Right cardiac atrium (tissue), 5 donors: ENCODE data around the gene EPC2. TPM values are rescaled to one million over a fixed set of nuclear protein-coding genes. Genes with fewer than 3 reads are reported as not detected.
A peak's percentile ranks its signal among the peaks of the same experiment; 100 is the strongest.

Source experiments
- ATAC-seq, 2 donors: fragments of 200-7000 bp; cut with Tn5 transposase; one replicate each; pipeline versions ENCODE4 v1.8.0 to v1.9.1; 2020; ENCODE audit warnings: moderate library complexity in 2 of 2, mild to moderate bottlenecking in 1 of 2
- DNase-seq, 3 donors: peaks; one replicate each; pipeline ENCODE4 v3.0.0-alpha.2; 2020
- H3K27ac ChIP-seq: one replicate; pipeline ENCODE4 v1.5.1; 2013; ENCODE audit warnings: mild to moderate bottlenecking, low read length, control low read depth, moderate library complexity
- H3K27me3 ChIP-seq: one replicate; pipeline ENCODE4 v1.6.1; 2013; ENCODE audit not compliant: control insufficient read depth, insufficient read depth
- H3K4me1 ChIP-seq: one replicate; pipeline ENCODE4 v1.6.1; 2013; ENCODE audit warnings: low read length; ENCODE audit not compliant: control insufficient read depth, insufficient read depth
- H3K4me3 ChIP-seq: one replicate; pipeline ENCODE4 v1.5.1; 2013; ENCODE audit warnings: low read length, control low read depth
- H3K9me3 ChIP-seq: one replicate; pipeline ENCODE4 v1.6.1; 2013; ENCODE audit warnings: low read length; ENCODE audit not compliant: control insufficient read depth
- WGBS: extraction: QIAGEN DNeasy Blood & Tissue Kit; methylation state at CpG from one replicate; pipeline ENCODE4 v1.1.7; 2013; 5-methylcytosine and 5-hydroxymethylcytosine counted together
- intact Hi-C, 4 donors: fragments of 100-400 bp; cut with DNase I; formaldehyde crosslinking; loops; one replicate each; pipeline versions ENCODE4 v1.11.0 to v1.14.0; 2022 to 2023
- polyA plus RNA-seq: library from polyadenylated mRNA; stranded (reverse); fragments of 200-250 nt; gene quantifications from one replicate; pipeline ENCODE4 v1.2.3, GENCODE V29; 2013
- total RNA-seq, 4 donors: library from RNA; stranded (reverse); fragmentation: NEBNext Ultra II Directional; extraction: Animal tissue kit (Norgen Biotek cat#: 25700); gene quantifications; one replicate each; pipeline ENCODE4 v1.2.1, GENCODE V29; 2021
- donor health status: healthy with polysubstance abuse.
- donor health status: DM: no; HTN: yes; CAD: no.
- donor health status: DM: no; HTN: no; CAD: no.
- donor health status: DM: no; HTN: yes; CAD: no; lungs with severe emphysema.
- donor health status: DM: yes; HTN: yes; CAD: no.

The EPC2 gene
- total and polyA plus RNA-seq, 5 donors: 9.9 to 27.8 (median 25.9) TPM

DNA sequence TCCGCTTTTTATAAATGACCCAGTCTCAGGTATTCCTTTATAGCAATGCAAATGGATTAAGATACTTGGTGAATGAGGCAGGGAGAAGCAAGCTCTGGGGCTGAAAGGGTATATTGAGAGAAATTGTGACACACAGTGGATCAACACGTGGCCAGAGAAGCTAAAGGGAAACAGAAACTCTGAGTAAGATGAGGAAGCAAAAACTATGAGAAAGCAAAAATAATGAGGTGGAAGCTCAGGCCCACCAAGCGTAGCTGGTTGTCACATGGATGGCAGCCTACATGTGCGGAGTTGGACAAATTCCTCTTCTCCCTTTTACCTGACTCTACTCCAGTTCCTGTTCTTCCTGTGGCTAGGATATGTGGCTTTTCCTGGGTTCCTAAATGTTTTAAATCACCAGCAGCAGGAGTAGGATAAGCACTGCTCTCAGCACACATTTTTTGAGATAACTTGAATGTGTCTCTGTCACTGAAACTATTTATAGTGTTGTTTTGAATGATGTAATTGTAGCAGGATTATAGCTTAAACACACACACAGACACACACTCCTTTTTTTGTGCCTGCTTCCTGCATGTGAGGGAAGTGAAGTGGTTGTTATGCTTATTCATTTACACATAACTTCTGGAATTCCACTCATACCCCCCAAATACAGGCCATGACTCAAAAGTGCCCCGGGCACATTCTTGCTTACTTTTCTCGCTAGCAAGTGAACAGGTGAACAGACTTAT is 30.1 kb upstream of the EPC2 start:
- H3K4me3 ChIP-seq: no peak overlapping the region
- no peaks in the 10 kb centered on the region for H3K27me3 ChIP-seq
- intact Hi-C loops: no loop called here
- 29% methylated on average over 6 of the region's 6 CpGs for WGBS
- DNase-seq: no peak
- peak; percentile 70 to 71 for ATAC-seq
- peak overlapping the region; percentile 83 for H3K27ac ChIP-seq
- peaks cover 17% of the 10 kb centered on the region for H3K4me1 ChIP-seq
- H3K9me3 ChIP-seq: no peaks in the 10 kb centered on the region

DNA sequence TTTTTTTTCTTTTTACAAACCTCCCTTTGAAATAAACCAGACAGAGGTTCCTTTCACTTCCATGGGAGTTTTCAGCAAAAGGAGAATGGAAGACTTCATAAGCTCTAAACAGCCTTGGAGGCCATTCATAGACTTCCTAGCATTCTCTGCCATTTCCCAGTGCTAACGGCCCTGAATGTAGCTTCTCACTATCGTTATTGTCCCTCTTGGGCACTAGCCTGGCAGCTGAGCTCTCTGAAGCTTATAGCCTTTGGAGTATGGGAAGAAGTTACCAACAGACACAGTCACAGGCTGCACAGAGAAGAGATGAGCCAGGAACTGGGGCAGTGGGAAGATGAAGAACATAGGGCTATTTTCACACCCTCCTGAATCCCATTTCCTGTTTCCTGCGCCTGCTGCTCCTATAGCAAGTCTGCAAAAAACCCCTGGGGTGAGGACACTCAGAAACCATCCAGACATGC is 29.1 kb upstream of the EPC2 start:
- no peak for ATAC-seq
- Histone ChIP-seq H3K27me3 (no peaks in the 10 kb centered on the region), H3K9me3 (no peaks in the 10 kb centered on the region), H3K4me3 (no peak overlapping the region), H3K27ac (peak overlapping the region; percentile 51), H3K4me1 (peaks cover 17% of the 10 kb centered on the region)
- intact Hi-C loops: no loop called here
- WGBS: 30% methylated on average over 3 of the region's 3 CpGs
- DNase-seq: no peak

DNA sequence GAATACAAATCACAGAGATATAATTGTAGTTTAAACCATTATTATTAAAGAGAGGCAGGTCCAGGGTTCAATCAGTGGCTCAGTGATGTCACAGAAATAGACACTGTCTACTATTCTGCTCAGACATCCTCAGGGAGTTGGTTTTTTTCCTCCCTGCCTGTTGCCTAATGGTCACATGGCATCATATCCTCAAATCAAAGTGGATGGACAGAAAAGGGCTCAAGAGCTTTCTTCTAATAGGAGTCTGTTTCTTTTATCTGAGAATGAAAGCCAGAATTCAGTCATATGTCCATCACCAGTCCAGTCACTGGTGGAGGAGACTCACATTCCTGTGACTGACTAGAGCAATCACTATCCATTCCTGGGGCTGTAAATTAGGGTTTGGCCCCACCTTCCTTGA is 27.9 kb upstream of the EPC2 start:
- no peaks in the 10 kb centered on the region for H3K9me3 ChIP-seq
- DNase-seq (no peak), ATAC-seq (no peak)
- H3K4me3 ChIP-seq: no peak overlapping the region
- H3K27me3 ChIP-seq: no peaks in the 10 kb centered on the region
- intact Hi-C loops: no loop called here
- no peak overlapping the region for H3K27ac ChIP-seq
- H3K4me1 ChIP-seq: peaks cover 17% of the 10 kb centered on the region

DNA sequence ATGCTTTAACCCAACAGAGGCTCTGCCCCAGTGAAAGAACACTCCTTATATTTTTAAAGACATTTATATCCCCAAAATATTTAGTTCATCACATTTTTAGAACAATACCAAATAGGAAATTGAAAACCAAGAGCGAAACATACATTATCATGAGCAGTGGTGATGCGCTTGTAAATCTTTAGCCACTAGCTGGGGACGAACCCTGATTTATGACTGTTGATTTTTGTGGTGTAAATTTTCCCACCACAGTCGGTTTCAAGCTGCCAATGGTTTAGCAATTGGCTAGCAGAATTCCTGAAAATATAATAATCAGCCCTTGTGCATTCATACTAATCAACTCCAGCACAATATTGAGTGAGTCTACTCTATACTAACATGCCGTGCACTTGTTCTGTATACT is 27.3 kb upstream of the EPC2 start:
- peaks cover 17% of the 10 kb centered on the region for H3K4me1 ChIP-seq
- H3K27me3 ChIP-seq: no peaks in the 10 kb centered on the region
- WGBS: 86% methylated on average over 5 of the region's 5 CpGs
- DNase-seq (no peak), ATAC-seq (no peak)
- intact Hi-C loops: no loop called here
- H3K4me3 ChIP-seq: no peak overlapping the region
- no peak overlapping the region for H3K27ac ChIP-seq
- no peaks in the 10 kb centered on the region for H3K9me3 ChIP-seq

DNA sequence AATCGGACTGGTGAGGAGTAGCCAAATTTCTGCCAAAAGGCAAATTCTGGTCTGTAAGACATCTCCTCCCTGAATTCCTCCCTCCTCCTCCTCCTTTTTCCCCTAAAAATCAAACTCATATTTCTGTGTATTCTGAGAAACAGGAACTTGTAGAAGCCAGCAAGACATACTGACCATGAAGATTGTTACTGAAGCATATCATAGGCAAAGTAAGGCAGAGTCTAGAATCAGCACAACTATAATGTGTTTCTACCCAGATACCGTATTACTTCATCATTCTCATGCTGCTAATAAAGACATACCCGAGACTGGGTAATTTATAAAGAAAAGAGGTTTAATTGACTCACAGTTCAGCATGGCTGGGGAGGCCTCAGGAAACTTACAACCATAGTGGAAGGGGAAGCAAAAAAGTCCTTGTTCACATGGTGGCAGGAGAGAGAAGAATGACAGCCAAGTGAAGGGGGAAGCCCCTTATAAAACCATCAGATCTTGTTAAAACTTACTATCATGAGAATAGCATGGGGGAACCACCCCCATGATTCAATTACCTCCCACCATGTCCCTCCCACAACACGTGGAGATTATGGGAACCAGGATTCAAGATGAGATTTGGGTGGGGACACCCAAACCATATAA is 24.9 kb upstream of the EPC2 start:
- H3K27ac ChIP-seq: no peak overlapping the region

DNA sequence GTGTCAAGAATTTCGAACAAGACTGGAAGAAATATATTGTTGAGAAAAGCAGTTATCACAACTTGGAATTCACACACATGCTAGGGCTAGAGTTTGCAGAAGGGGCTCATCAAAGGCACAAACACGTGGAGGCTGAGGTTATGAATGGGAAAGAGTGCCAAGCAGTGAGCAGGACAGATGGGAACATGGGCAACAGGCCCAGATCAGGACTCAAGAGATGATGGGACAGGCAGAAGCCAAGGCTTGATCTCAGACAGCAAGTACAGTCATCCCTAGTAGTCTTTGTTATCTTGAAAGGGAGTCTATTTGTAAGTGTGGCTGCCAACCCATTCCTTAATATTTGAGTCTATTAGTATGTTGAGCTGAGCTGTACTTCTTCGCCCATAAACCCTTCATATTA is 22.2 kb upstream of the EPC2 start:
- Histone ChIP-seq H3K27me3 (no peaks in the 10 kb centered on the region), H3K9me3 (no peaks in the 10 kb centered on the region), H3K4me1 (peaks cover 2% of the 10 kb centered on the region), H3K4me3 (no peak overlapping the region), H3K27ac (no peak overlapping the region)
- intact Hi-C loops: no loop called here
- no peak for ATAC-seq
- 55% methylated on average over 3 of the region's 3 CpGs for WGBS
- no peak for DNase-seq

More for the DNA sequence above, 24.9 kb upstream of the EPC2 start:
- intact Hi-C loops: no loop called here
- Histone ChIP-seq H3K27me3 (no peaks in the 10 kb centered on the region), H3K4me3 (no peak overlapping the region), H3K9me3 (no peaks in the 10 kb centered on the region), H3K4me1 (peaks cover 9% of the 10 kb centered on the region)
- ATAC-seq (no peak), DNase-seq (no peak)
- WGBS: 66% methylated on average over 4 of the region's 4 CpGs

DNA sequence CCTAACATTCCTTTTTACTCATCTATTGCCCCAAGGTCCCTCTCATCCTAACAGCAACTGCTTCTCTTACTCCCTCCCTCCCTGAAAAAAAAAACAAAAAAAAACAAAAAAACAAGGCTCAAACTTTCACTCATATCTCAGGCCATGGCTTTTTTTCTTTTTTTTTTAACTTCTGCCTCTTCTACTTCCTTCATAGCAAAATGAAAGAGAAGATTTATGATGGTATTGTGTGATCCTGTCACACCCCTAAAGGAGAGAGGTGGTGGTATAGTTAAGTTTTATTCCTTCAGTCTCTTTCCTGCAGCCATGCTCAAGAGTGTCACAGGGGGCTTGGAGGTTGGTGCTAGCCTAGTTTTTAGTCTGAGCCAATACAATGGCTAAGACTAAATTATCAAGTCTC is 21.5 kb upstream of the EPC2 start:
- no peak overlapping the region for H3K27ac ChIP-seq
- DNase-seq: no peak
- no peak overlapping the region for H3K4me3 ChIP-seq
- peaks cover 2% of the 10 kb centered on the region for H3K4me1 ChIP-seq
- H3K9me3 ChIP-seq: no peaks in the 10 kb centered on the region
- intact Hi-C loops: no loop called here
- ATAC-seq: no peak
- H3K27me3 ChIP-seq: no peaks in the 10 kb centered on the region

DNA sequence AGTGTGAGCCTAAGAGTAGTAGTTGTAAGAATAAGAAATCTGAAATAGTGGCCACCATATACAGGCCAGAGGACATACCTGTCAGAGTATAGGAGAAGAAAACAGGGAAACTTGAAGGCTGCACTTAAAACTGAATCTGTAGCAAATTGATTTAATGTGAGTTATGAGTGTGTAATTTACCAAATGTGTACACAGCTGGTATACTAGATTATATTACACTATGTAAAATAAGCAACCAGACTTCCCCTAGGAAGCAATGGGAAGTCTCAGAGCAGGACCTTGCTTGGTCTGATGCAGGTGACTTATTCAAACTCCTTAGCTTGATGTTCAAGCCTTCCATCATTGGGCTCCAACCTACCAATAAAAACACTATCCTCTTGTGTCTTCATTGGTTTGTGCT is 17.3 kb upstream of the EPC2 start:
- intact Hi-C loops: no loop called here
- no peak for DNase-seq
- no peaks in the 10 kb centered on the region for H3K9me3 ChIP-seq

DNA sequence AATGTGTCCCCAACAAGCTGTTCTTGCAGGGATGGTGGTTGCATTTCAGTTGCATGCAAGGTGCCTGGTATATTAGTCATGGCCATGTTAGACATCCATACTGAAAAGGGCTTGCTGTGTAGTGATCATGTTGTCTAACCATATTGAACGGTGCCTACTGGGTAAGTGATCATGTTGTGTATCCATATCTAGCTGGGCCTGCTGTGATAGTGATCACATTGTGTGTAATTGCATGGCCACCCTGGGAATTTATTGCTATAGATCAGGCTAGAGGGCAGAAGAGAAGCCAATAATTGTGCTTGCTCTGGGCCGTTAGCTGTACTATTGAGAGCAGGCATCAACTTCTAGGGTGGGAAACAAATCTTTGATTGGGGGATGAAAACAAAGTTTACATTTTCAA is 9.8 kb upstream of the EPC2 start:
- ATAC-seq: no peak
- intact Hi-C loops: no loop called here
- 92% methylated on average over 2 of the region's 2 CpGs for WGBS

More for the DNA sequence above, 17.3 kb upstream of the EPC2 start:
- Histone ChIP-seq H3K4me3 (no peak overlapping the region), H3K4me1 (no peaks in the 10 kb centered on the region), H3K27ac (no peak overlapping the region), H3K27me3 (no peaks in the 10 kb centered on the region)
- ATAC-seq: no peak

DNA sequence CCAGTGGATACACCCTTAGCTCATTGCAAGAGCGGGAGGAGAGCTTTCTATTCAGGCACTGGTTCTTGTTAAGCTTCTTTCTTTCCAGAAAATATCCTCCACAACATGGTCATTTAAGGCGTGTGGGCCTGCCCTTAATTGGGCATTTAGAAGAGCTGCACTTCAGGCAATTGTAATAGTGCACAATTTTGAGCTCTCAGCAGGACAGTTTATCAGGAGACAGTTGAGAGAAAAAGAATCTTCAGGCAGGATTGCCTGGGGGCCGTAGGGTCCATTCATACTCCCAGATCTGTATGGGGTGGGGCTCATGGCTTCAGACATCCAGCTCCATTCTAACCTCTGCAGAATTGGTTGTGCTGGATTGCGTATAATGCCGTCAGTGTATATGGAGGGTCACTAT is 6.0 kb upstream of the EPC2 start:
- H3K9me3 ChIP-seq: no peaks in the 10 kb centered on the region
- ATAC-seq: no peak
- no peak for DNase-seq
- no peaks in the 10 kb centered on the region for H3K4me1 ChIP-seq
- H3K4me3 ChIP-seq: no peak overlapping the region
- WGBS: 90% methylated on average over 5 of the region's 5 CpGs
- no peak overlapping the region for H3K27ac ChIP-seq
- H3K27me3 ChIP-seq: no peaks in the 10 kb centered on the region
- intact Hi-C loops: no loop called here

More for the DNA sequence above, 9.8 kb upstream of the EPC2 start:
- DNase-seq: no peak
- Histone ChIP-seq H3K27me3 (no peaks in the 10 kb centered on the region), H3K9me3 (no peaks in the 10 kb centered on the region), H3K4me3 (no peak overlapping the region), H3K4me1 (no peaks in the 10 kb centered on the region), H3K27ac (no peak overlapping the region)

DNA sequence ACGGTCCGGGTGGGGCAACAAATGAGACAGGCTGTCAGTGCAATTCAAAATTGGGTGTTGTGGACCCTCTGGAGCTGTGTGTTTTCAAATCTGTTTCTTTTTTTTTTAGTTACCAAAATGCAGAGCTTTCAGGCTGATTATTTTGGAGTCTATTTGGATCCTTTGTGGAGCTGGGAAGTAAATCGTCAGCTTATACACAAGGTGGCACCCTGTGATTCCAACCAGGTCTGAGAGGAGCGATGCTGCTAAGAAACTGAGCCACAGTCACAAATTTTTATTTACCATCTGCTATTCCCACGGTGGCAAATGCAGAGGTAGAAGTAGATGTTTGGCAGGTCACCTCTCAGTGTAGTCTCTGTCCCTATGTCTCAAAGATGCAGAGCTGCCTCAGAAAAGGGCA is 3.8 kb upstream of the EPC2 start:
- Histone ChIP-seq H3K4me1 (no peaks in the 10 kb centered on the region), H3K4me3 (no peak overlapping the region), H3K27me3 (no peaks in the 10 kb centered on the region), H3K9me3 (no peaks in the 10 kb centered on the region), H3K27ac (no peak overlapping the region)
- 49% methylated on average over 5 of the region's 5 CpGs for WGBS
- intact Hi-C loops: loop anchor here in 2 of 4 donors (10.0 kb wide), 2 partner anchors 134 to 354 kb away; no protein-coding TSS in a partner anchor
- DNase-seq (no peak), ATAC-seq (no peak)
